Cerebellar nuclear complex (tissue), 1 donor: Measurements from ENCODE around the gene EOGT.

Experiments used
- DNase-seq, 2 experiments: peaks; one replicate each; lab custom pipeline; 2025; lab: John Stamatoyannopoulos, UW

Gene EOGT

GRCh38 chr3:68963376-68963775, 50.1 kb downstream of the EOGT start:
- no peak for DNase-seq

DNA sequence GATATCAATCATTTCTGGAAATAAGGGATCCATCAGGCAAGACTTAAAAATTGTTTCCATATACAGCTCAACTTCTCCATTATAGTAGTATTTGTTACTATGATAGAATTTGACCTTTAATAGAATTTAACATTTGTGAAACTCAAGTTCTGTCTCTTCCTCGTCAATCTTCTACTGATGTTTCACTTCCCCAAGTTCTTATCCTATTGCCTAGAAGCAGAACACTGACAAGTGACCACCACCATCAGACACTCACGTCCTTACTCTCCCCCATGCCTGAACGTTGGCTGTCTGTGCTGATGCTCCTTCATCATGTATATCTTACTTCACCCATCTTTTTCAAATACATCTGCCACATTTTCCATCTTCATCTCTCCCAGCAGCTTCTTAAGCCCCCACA, 54.6 kb downstream of the EOGT start:
- DNase-seq, result no peak

DNA sequence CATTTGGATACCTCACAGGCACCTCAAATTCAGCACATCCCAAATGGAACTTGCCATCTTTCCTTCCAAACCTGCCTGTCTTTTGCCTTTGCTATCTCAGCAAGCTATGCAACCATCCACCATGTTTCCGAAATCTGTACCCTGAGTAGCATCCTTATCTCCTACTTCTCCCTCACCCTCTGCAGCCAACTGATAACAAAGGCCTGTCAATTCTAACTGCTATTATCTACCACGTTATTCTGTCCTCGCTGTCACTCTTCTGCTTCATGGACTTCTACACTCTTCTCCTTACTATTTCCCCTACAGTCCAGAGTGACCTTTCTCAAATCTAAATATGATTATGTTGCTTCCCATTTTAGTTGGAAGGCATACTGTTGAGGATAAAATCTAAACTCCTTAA, 55.6 kb downstream of the EOGT start:
- DNase-seq, result no peak

GRCh38 chr3:68953816-68954444, 59.6 kb downstream of the EOGT start:
- no peak for DNase-seq

- no peak for DNase-seq
Observed at GRCh38 chr3:68945225-68945624, 68.3 kb downstream of the EOGT start.

GRCh38 chr3:68943753-68944500, 69.6 kb downstream of the EOGT start:
- no peak for DNase-seq

- no peak for DNase-seq
Observed at GRCh38 chr3:68941055-68941454, 72.4 kb downstream of the EOGT start.

GRCh38 chr3:68936856-68937255, 76.6 kb downstream of the EOGT start:
- no peak for DNase-seq

GRCh38 chr3:68935778-68936177, 77.7 kb downstream of the EOGT start:
- DNase-seq, result no peak

GRCh38 chr3:68931406-68932149, 81.9 kb downstream of the EOGT start:
- no peak for DNase-seq
